HepG2 (cell line): Measurements from ENCODE around the gene LSM12. TPM values are rescaled to one million over a fixed set of nuclear protein-coding genes. Genes with fewer than 3 reads are reported as not detected.

Source experiments
- ATRX ChIP-seq: sonication (generic); formaldehyde crosslinking; IDR thresholded peaks from 2 replicates; pipeline ENCODE4 v1.4.0; 2020; ENCODE audit warnings: missing genetic modification reagents, borderline replicate concordance
- DNMT3B ChIP-seq: conservative IDR thresholded peaks from 2 replicates; pipeline ENCODE4 v1.6.1; 2016; ENCODE audit warnings: missing biosample characterization, control low read depth
- EEA1 ChIP-seq: sonication (generic); formaldehyde crosslinking; IDR thresholded peaks from 2 replicates; pipeline ENCODE4 v1.5.1; 2020; ENCODE audit warnings: mild to moderate bottlenecking, missing genetic modification reagents, borderline replicate concordance
- EP300 ChIP-seq, 3 experiments: sonication (generic) in 1 of 3; formaldehyde crosslinking in 1 of 3; IDR thresholded peaks; 2 replicates each; pipeline versions ENCODE4 v1.5.1 to v1.6.1; 2011 to 2020; ENCODE audit warnings: low read depth in 2 of 3, low read length in 2 of 3, borderline replicate concordance in 1 of 3, improper control_type of control experiment in 1 of 3, mild to moderate bottlenecking in 1 of 3, missing genetic modification reagents in 1 of 3, moderate library complexity in 1 of 3
- GATA4 ChIP-seq: sonication (generic); IDR thresholded peaks from 2 replicates; pipeline ENCODE4 v1.6.1; 2016; ENCODE audit warnings: antibody characterized with exemption, low read depth, borderline replicate concordance
- HNRNPH1 ChIP-seq: fragments of 200-400 bp; formaldehyde crosslinking; optimal IDR thresholded peaks from 2 replicates; pipeline ENCODE3; 2017; ENCODE audit warnings: mild to moderate bottlenecking, low read depth, low read length
- ISL2 ChIP-seq: sonication (generic); formaldehyde crosslinking; IDR thresholded peaks from 2 replicates; pipeline ENCODE4 v1.5.0; 2020; ENCODE audit warnings: missing genetic modification reagents
- KDM4B ChIP-seq: sonication (generic); formaldehyde crosslinking; IDR thresholded peaks from 2 replicates; pipeline ENCODE4 v1.4.0; 2020; ENCODE audit warnings: missing genetic modification reagents
- KLF11 ChIP-seq: IDR thresholded peaks from 2 replicates; pipeline ENCODE4 v1.6.1; 2016; ENCODE audit warnings: missing compliant biosample characterization
- KLF6 ChIP-seq: IDR thresholded peaks from 2 replicates; pipeline ENCODE4 v1.8.0; 2016; ENCODE audit warnings: missing biosample characterization, missing genetic modification reagents
- MYC ChIP-seq: sonication (generic); formaldehyde crosslinking; IDR thresholded peaks from 2 replicates; pipeline ENCODE4 v1.9.0; 2021; ENCODE audit warnings: missing genetic modification reagents, borderline replicate concordance
- NFE2L1 ChIP-seq: sonication (generic); formaldehyde crosslinking; IDR thresholded peaks from 2 replicates; pipeline ENCODE4 v1.4.0; 2020; ENCODE audit warnings: missing genetic modification reagents, mild to moderate bottlenecking, borderline replicate concordance
- NFIB ChIP-seq: sonication (generic); formaldehyde crosslinking; IDR thresholded peaks from 2 replicates; pipeline ENCODE4 v1.9.0; 2021; ENCODE audit warnings: missing genetic modification reagents, mild to moderate bottlenecking, borderline replicate concordance
- RCOR2 ChIP-seq: IDR thresholded peaks from 2 replicates; pipeline ENCODE4 v1.6.1; 2016; ENCODE audit warnings: missing biosample characterization, missing genetic modification reagents
- RFX1 ChIP-seq: fragments of 450-650 bp; IDR thresholded peaks from 2 replicates; pipeline ENCODE4 v1.6.1; 2017
- RXRB ChIP-seq: IDR thresholded peaks from 2 replicates; pipeline ENCODE4 v1.6.1; 2016; ENCODE audit warnings: borderline replicate concordance, missing genetic modification reagents, missing compliant biosample characterization
- SAP130 ChIP-seq: IDR thresholded peaks from 2 replicates; pipeline ENCODE4 v1.6.1; 2016; ENCODE audit warnings: low read depth
- SMAD9 ChIP-seq: sonication (generic); formaldehyde crosslinking; IDR thresholded peaks from 2 replicates; pipeline ENCODE4 v1.5.1; 2020; ENCODE audit warnings: mild to moderate bottlenecking, missing genetic modification reagents
- TCF7L2 ChIP-seq: IDR thresholded peaks from 2 replicates; pipeline ENCODE4 v1.6.1; 2011; ENCODE audit warnings: mild to moderate bottlenecking, low read depth, low read length, moderate library complexity
- TP53 ChIP-seq: sonication (generic); formaldehyde crosslinking; conservative IDR thresholded peaks from 2 replicates; pipeline ENCODE4 v1.4.0; 2020; ENCODE audit warnings: missing genetic modification reagents
- ZFP1 ChIP-seq: IDR thresholded peaks from 2 replicates; pipeline ENCODE4 v1.6.1; 2016
- ZNF564 ChIP-seq: sonication (generic); formaldehyde crosslinking; IDR thresholded peaks from 2 replicates; pipeline ENCODE4 v1.8.1; 2023; ENCODE audit warnings: mild to moderate bottlenecking, missing genetic modification reagents
- ZNF607 ChIP-seq: sonication (generic); formaldehyde crosslinking; IDR thresholded peaks from 2 replicates; pipeline ENCODE4 v1.5.1; 2020; ENCODE audit warnings: missing genetic modification reagents, mild to moderate bottlenecking, borderline replicate concordance
- ZNF674 ChIP-seq: sonication (generic); formaldehyde crosslinking; IDR thresholded peaks from 2 replicates; pipeline ENCODE4 v1.5.0; 2020; ENCODE audit warnings: low read depth, mild to moderate bottlenecking, missing genetic modification reagents
- ZNF704 ChIP-seq: sonication (generic); formaldehyde crosslinking; IDR thresholded peaks from 2 replicates; pipeline ENCODE4 v1.8.1; 2023; ENCODE audit warnings: mild to moderate bottlenecking, inconsistent platforms, moderate library complexity, missing genetic modification reagents, borderline replicate concordance
- polyA plus RNA-seq, 8 experiments: library from polyadenylated mRNA; depleted of rRNA in 3 of 8; stranded (reverse) in 7 of 8; unstranded in 1 of 8; fragments of >200 nt; fragmentation: Illumina TruSeq in 4 of 8; extraction: Trizol in 4 of 8; gene quantifications; 2 replicates each; pipeline versions ENCODE4 v1.2.1 to v1.2.3, GENCODE V29; 2011 to 2016; ENCODE audit warnings: low read depth in 4 of 8, missing spikeins in 1 of 8, mixed read lengths in 1 of 8; ENCODE audit not compliant: insufficient read depth in 1 of 8
- total RNA-seq, 5 experiments: library from RNA; depleted of rRNA; stranded (reverse); fragments of >200 nt; fragmentation: Illumina TruSeq; extraction: Trizol; gene quantifications; 2 replicates each; pipeline ENCODE4 v1.2.3, GENCODE V29; 2016; ENCODE audit warnings: low read depth in 1 of 5

LSM12 gene
- total and polyA plus RNA-seq, 2 of the 13 experiments (the other 11 are each of a cell fraction or from before 2014, with no cell fraction given), result 52.8 to 55.7 TPM

- TF ChIP-seq ISL2 (CRISPR knock-in tag), result peak; percentile 48; the same call in 1 of the 2 replicates
- TF ChIP-seq ZFP1, result 0 out of 2 replicates have a peak, but pooled peaks have one; percentile 17
- no peak for TF ChIP-seq ZNF674 (CRISPR knock-in tag)
- TF ChIP-seq SMAD9 (CRISPR knock-in tag), result no peak
- no peak for TF ChIP-seq KLF11
- no peak for TF ChIP-seq NFE2L1 (CRISPR knock-in tag)
- TF ChIP-seq RXRB (CRISPR knock-in tag), result peak; percentile 56
- TF ChIP-seq ZNF607 (CRISPR knock-in tag), result 0 out of 2 replicates have a peak, but pooled peaks have one; percentile 47
- TF ChIP-seq HNRNPH1, result no peak
- no peak for TF ChIP-seq TCF7L2
- TF ChIP-seq EP300 (IDR thresholded peaks at IDR 0.05; ENCODE audit: low read depth in 2 of 2, low read length in 2 of 2), result no peak; a peak in 1 of 4 replicates
- TF ChIP-seq EP300 (CRISPR knock-in tag; IDR thresholded peaks at IDR 0.05; ENCODE audit: borderline replicate concordance), result no peak; the same call in 1 of the 2 replicates
- TF ChIP-seq ZNF564 (CRISPR knock-in tag), result no peak
- TF ChIP-seq TP53 (CRISPR knock-in tag), result 0 out of 2 replicates have a peak, but pooled peaks have one; percentile 45
- peak; percentile 96 for TF ChIP-seq RFX1
- TF ChIP-seq NFIB (CRISPR knock-in tag), result no peak
- TF ChIP-seq SAP130, result peak; percentile 94
- TF ChIP-seq DNMT3B, result no peak
- 0 out of 2 replicates have a peak, but pooled peaks have one; percentile 27 for TF ChIP-seq GATA4
- no peak for TF ChIP-seq ZNF704
- 0 out of 2 replicates have a peak, but pooled peaks have one; percentile 9 for TF ChIP-seq RCOR2 (CRISPR knock-in tag)
- no peak for TF ChIP-seq KDM4B
- 0 out of 2 replicates have a peak, but pooled peaks have one; percentile 36 for TF ChIP-seq KLF6 (CRISPR knock-in tag)
- peak; percentile 72; the same call in 1 of the 2 replicates for TF ChIP-seq MYC
- TF ChIP-seq ATRX, result no peak
- TF ChIP-seq EEA1 (CRISPR knock-in tag), result 0 out of 2 replicates have a peak, but pooled peaks have one; percentile 38
These were observed 29.4 kb upstream of the LSM12 start (continued) for GRCh38 chr17:44095647-44096496.
